ENCODE measurements around the gene CARD14. TPM values are rescaled to one million over a fixed set of nuclear protein-coding genes. Genes with fewer than 3 reads are reported as not detected.

CARD14 gene
- total and polyA plus RNA-seq, 2 experiments from 2014 or later = 0.08 to 0.52 TPM

DNA sequence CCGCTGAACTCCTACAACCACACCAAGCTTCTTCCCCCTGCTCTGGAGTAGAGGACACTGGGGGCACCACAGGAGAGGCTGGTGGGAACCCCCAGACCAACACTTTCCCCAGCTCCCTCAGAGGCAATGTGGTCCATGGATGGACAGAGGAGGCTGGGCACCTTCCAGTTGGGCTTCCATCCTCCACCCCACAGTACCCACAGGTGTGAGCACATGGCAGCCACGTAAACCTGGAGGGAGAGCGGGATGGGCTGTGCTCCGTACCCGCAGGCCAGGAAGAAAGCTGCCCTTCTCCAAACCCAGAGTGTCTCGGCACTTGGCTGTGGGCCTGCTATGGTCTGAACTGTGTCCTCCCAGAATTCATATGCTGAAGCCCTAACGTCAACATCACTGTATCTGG, 48.6 kb downstream of the CARD14 start (continued):
- TF ChIP-seq ZNF462 (CRISPR knock-in tag; IDR thresholded peaks at IDR 0.05) = no peak
- TF ChIP-seq ZNF114 (CRISPR knock-in tag; IDR thresholded peaks at IDR 0.05) = no peak
- no peak for TF ChIP-seq NANOG (IDR thresholded peaks at IDR 0.05; ENCODE audit: borderline replicate concordance)
- no peak for TF ChIP-seq JUNB (IDR thresholded peaks at IDR 0.05; ENCODE audit: unreplicated experiment)
- no peak for TF ChIP-seq EZH2 (IDR thresholded peaks at IDR 0.05; ENCODE audit: low read depth, unreplicated experiment)
- TF ChIP-seq STAT1 (IDR thresholded peaks at IDR 0.05; ENCODE audit: unreplicated experiment) = no peak
- TF ChIP-seq, protein P1, sequence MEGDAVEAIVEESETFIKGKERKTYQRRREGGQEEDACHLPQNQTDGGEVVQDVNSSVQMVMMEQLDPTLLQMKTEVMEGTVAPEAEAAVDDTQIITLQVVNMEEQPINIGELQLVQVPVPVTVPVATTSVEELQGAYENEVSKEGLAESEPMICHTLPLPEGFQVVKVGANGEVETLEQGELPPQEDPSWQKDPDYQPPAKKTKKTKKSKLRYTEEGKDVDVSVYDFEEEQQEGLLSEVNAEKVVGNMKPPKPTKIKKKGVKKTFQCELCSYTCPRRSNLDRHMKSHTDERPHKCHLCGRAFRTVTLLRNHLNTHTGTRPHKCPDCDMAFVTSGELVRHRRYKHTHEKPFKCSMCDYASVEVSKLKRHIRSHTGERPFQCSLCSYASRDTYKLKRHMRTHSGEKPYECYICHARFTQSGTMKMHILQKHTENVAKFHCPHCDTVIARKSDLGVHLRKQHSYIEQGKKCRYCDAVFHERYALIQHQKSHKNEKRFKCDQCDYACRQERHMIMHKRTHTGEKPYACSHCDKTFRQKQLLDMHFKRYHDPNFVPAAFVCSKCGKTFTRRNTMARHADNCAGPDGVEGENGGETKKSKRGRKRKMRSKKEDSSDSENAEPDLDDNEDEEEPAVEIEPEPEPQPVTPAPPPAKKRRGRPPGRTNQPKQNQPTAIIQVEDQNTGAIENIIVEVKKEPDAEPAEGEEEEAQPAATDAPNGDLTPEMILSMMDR (conservative IDR thresholded peaks at IDR 0.05; ENCODE audit: low read depth in 2 of 2) = no peak
- no peak for TF ChIP-seq ETS1 (IDR thresholded peaks at IDR 0.05)
